GM04503 (cell line): ENCODE data around the gene STPG3.

Source experiments
- DNase-seq: peaks from one replicate; pipeline ENCODE4 v3.0.0-alpha.2; 2012; ENCODE audit warnings: low read depth

The STPG3 gene

GRCh38 chr9:137302118-137302448, 51.0 kb downstream of the STPG3 start, which contains the start of gene NRARP:
NRARP (minus strand) TSS chr9:137302271; CDS start chr9:137301928, 343 bp downstream.
- no peak for DNase-seq

- no peak for DNase-seq
Observed at GRCh38 chr9:137302449-137303150, 51.5 kb downstream of the STPG3 start.
